HUES48 (cell line): Measurements from ENCODE around the gene CCDC82.

Experiments used
- H3K27ac ChIP-seq: one replicate; pipeline ENCODE4 v1.7.0; 2013; ENCODE audit warnings: low read depth, low read length, inconsistent platforms
- H3K27me3 ChIP-seq: 2 replicates; pipeline ENCODE4 v1.6.1; 2013; ENCODE audit warnings: mild to moderate bottlenecking, low read length; ENCODE audit not compliant: control insufficient read depth, insufficient read depth
- H3K36me3 ChIP-seq: 2 replicates; pipeline ENCODE4 v1.6.1; 2013; ENCODE audit warnings: low read length; ENCODE audit not compliant: control insufficient read depth, insufficient read depth
- H3K4me1 ChIP-seq: 2 replicates; pipeline ENCODE4 v1.6.1; 2013; ENCODE audit warnings: mild to moderate bottlenecking, low read length; ENCODE audit not compliant: control insufficient read depth, insufficient read depth
- H3K4me3 ChIP-seq: 2 replicates; pipeline ENCODE4 v1.5.1; 2013; ENCODE audit warnings: mild to moderate bottlenecking, low read depth, low read length
- H3K9ac ChIP-seq: 2 replicates; pipeline ENCODE4 v1.6.1; 2013; ENCODE audit warnings: mild to moderate bottlenecking, low read depth, low read length, moderate library complexity
- H3K9me3 ChIP-seq: 2 replicates; pipeline ENCODE4 v1.6.1; 2013; ENCODE audit warnings: low read length; ENCODE audit not compliant: control insufficient read depth, insufficient read depth

CCDC82 gene

DNA sequence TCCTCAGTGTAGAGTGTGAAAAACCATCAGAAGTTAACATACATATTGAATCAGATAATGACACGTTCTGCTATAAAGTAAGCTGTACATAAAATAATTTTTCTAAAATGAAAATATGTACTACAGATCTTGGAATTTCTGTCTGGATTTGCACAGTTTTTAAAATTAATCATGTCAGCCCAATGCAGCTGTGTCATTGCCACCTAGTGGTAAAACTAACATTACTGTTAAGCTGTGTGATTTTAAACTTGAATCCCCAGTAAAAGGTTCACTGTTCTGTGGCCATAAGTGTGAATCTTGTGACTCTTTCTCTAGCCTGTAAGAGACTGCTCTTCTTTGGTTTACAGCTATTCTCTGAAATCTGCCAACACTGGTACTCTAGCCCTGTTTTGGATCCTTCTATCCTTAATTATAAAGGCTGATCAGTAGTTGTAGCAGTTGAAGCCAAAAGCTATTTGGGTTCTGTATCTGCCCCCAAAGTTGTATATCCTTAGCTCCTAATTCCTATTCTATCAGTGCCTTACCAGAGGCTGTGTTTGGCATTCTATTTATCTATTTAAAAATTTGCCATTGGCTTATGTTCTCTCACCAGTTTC, 4.1 kb upstream of the CCDC82 start:
- peaks cover 3% of the 10 kb centered on the region; the same call in 1 of the 2 replicates for H3K4me1 ChIP-seq
- no peaks in the 10 kb centered on the region for H3K9me3 ChIP-seq
- H3K27ac ChIP-seq, result no peak overlapping the region
- no peak overlapping the region for H3K9ac ChIP-seq
- H3K27me3 ChIP-seq, result no peaks in the 10 kb centered on the region
- H3K36me3 ChIP-seq, result no peaks in the 10 kb centered on the region
- H3K4me3 ChIP-seq, result no peak overlapping the region

DNA sequence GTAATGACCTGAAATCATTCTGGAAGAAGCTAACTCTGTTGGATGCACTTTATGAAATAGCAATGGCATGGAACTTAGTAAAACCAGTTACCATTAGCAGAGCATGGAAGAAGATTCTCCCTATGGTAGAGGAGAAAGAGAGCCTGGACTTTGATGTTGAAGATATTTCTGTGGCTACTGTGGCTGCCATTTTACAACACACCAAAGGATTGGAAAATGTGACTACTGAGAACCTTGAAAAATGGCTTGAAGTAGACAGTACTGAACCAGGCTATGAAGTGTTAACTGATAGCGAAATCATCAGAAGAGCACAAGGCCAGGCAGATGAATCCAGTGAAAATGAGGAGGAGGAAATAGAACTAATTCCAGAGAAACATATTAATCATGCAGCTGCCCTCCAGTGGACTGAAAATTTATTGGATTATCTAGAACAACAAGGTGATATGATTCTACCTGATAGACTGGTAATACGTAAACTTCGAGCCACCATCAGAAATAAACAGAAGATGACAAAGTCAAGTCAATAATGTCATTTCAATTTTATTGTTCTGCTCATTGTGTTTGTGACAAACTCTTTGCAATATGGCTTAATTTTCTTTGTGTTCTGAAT, 2.1 kb upstream of the CCDC82 start:
- Histone ChIP-seq H3K4me3 (no peak overlapping the region), H3K9ac (no peak overlapping the region), H3K36me3 (no peaks in the 10 kb centered on the region), H3K4me1 (peaks cover 11% of the 10 kb centered on the region), H3K27me3 (no peaks in the 10 kb centered on the region), H3K27ac (no peak overlapping the region), H3K9me3 (no peaks in the 10 kb centered on the region)

DNA sequence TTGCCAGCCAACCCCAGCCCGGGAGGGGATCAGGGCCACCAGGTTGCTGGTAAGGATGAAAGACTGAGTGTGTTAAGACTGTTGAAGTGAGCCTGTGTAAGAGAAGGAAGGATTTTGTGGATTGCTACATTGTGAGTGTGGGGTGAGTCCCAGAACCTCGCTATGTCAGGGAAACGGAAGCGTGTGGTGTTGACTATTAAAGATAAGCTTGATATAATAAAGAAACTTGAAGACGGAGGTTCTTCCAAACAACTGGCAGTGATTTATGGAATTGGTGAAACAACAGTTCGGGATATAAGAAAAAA, 728 bp upstream of the CCDC82 start:
- H3K36me3 ChIP-seq, result no peaks in the 10 kb centered on the region
- peak overlapping the region; percentile 82 for H3K9ac ChIP-seq
- H3K27ac ChIP-seq, result peak overlapping the region; percentile 84
- no peaks in the 10 kb centered on the region for H3K9me3 ChIP-seq
- no peaks in the 10 kb centered on the region for H3K27me3 ChIP-seq
- peak overlapping the region; percentile 90 for H3K4me3 ChIP-seq
- H3K4me1 ChIP-seq, result peaks cover 11% of the 10 kb centered on the region

DNA sequence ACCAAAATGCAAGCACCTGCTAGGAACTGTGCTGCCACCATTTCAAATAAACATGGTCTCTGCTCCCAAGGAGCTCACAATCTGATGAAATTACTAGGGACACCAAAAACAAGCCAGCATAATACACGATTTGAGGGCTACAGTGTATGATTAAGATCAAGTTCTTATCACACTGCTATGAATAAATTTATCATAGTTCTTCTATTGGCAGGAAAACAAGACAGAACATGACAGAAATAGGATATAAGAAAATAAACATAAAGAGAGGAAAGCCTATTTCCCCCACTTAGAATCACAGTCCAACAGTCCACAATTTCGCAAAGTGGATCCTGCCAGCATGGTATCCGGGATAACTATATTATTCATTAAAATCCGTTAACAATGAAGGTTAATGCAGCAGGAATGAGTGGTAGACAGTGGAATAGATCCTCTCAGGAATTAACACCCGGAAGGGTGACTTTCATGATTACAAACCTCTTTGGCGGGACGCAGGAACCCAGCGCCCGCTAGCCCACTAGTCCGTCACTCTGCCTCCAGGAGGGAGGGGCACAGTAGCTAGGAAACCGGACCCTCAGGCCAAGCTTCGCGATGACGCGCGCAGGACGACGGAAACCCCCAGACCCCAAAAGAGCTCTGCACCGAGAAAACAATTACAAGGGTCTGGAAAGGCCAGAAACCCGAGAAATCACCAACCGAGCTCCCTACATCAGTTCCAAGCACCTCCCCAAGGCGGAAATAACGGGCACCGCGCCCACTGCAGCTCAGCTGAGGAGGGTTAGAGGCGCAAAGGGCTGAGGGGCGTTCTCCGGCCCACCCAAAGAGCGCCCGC, 607 bp downstream of the CCDC82 start:
- H3K9ac ChIP-seq, result peak overlapping the region; percentile 84
- peak overlapping the region; percentile 96 for H3K27ac ChIP-seq
- no peaks in the 10 kb centered on the region for H3K27me3 ChIP-seq
- peak overlapping the region; percentile 90 for H3K4me3 ChIP-seq
- peaks cover 11% of the 10 kb centered on the region for H3K4me1 ChIP-seq
- H3K36me3 ChIP-seq, result peaks cover 3% of the 10 kb centered on the region; the same call in 1 of the 2 replicates
- no peaks in the 10 kb centered on the region for H3K9me3 ChIP-seq

DNA sequence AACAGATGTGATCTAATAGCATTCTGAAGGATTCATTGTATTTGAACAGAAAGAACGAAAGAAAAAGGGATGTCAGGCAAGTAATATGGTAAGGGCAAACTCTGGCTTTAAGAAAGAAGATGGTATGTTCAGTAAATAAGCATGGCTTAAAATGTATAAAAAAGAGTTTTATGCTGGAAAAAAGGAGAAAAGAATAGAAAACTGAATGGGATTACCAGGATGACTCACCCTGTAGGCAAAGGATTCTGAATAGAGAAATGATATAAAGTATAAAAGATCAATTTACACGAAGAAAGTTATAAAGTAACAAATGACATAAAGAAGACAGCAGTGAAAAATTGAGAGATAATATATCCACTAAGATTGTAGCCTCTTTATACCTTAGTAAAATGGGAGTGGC, 4.5 kb downstream of the CCDC82 start:
- no peak overlapping the region for H3K9ac ChIP-seq
- H3K36me3 ChIP-seq, result peaks cover 31% of the 10 kb centered on the region
- no peaks in the 10 kb centered on the region for H3K9me3 ChIP-seq
- H3K4me1 ChIP-seq, result peaks cover 8% of the 10 kb centered on the region
- no peak overlapping the region for H3K4me3 ChIP-seq
- no peak overlapping the region for H3K27ac ChIP-seq
- H3K27me3 ChIP-seq, result no peaks in the 10 kb centered on the region

DNA sequence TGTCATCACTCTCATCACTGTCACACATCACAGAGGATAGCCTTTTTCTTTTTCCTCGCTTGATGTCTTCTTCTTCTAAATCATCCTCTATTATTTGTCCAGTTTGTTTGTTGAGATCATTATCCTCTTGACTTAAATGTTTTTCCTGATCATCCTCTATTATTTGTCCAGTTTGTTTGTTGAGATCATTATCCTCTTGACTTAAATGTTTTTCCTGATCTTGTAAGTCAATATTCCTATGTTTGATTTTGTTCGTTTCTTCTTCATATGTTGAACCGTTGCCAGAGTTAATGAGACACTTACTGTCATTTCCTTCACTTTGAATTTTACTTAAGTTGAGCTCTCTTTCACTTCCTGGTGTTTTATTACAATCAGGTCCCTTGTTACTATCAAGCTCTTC, 5.6 kb downstream of the CCDC82 start:
- H3K9ac ChIP-seq, result no peak overlapping the region
- peaks cover 8% of the 10 kb centered on the region for H3K4me1 ChIP-seq
- H3K9me3 ChIP-seq, result no peaks in the 10 kb centered on the region
- no peak overlapping the region for H3K4me3 ChIP-seq
- no peaks in the 10 kb centered on the region for H3K27me3 ChIP-seq
- no peak overlapping the region for H3K27ac ChIP-seq
- H3K36me3 ChIP-seq, result peaks cover 31% of the 10 kb centered on the region

DNA sequence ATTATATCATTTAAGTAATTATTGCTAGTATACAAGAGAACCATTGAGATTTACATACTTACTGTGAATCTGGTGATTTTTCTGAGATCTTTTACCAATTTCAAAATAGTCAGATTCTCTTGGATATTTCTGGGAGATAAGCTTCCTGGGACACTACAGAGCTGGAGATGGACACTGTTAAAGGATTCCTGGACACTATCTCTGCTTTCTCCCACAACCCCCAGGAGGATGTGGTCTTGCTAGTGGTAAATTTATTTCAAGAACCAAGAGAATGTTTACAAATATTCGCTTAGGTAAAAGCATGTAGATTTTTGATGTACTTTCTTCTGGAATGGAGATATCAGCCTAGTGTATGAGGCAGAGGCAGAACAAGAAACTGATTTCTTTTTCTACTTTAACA, 12.9 kb downstream of the CCDC82 start:
- Histone ChIP-seq H3K27ac (no peak overlapping the region), H3K36me3 (peaks cover 18% of the 10 kb centered on the region), H3K9me3 (no peaks in the 10 kb centered on the region), H3K9ac (no peak overlapping the region), H3K4me3 (no peak overlapping the region), H3K27me3 (no peaks in the 10 kb centered on the region), H3K4me1 (no peaks in the 10 kb centered on the region)

DNA sequence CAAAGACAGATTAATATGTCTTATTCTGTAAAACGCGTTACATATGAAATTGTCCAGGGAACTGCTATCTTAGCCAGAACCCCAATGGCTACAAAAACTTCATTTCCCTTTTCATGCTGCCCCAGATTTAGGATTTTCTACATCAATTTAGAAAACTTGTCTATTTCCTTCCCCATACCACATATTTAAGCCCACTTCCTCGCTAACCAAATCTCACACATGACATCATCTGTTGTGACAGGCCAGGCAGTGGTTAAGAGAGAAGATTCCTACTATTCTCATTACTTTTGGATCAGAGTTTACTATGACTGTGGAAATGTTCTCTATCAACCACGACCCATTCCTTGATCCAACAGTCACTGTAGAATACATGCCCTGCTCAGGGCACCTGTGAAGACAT, 15.9 kb downstream of the CCDC82 start:
- H3K9me3 ChIP-seq, result no peaks in the 10 kb centered on the region

DNA sequence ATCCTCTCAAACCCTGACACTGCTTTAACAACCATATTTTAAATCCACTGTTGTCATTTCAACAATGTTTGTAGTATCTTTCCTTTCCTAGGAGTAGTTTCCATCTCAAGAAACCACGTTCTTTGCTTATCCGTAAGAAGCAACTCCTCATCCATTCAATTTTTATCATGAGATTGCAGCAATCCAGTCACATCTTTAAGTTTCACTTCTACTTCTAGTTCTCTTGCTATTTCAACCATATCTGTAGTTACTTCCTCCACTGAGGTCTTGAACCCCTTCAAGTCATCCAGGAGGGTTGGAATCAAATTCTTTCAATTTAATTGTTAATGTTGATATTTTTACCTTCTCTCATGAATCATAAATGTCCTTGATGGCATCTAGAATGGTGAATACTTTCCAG, 22.4 kb downstream of the CCDC82 start:
- H3K9me3 ChIP-seq, result no peaks in the 10 kb centered on the region
- no peak overlapping the region for H3K27ac ChIP-seq
- 0 out of 2 replicates have a peak, but pooled peaks cover 7% of the 10 kb centered on the region for H3K36me3 ChIP-seq
- no peaks in the 10 kb centered on the region for H3K4me1 ChIP-seq
- H3K9ac ChIP-seq, result no peak overlapping the region
- H3K4me3 ChIP-seq, result no peak overlapping the region
- no peaks in the 10 kb centered on the region for H3K27me3 ChIP-seq

More for the DNA sequence above, 15.9 kb downstream of the CCDC82 start:
- H3K27ac ChIP-seq, result no peak overlapping the region
- peaks cover 8% of the 10 kb centered on the region for H3K36me3 ChIP-seq
- H3K9ac ChIP-seq, result no peak overlapping the region
- no peak overlapping the region for H3K4me3 ChIP-seq
- no peaks in the 10 kb centered on the region for H3K4me1 ChIP-seq
- no peaks in the 10 kb centered on the region for H3K27me3 ChIP-seq

DNA sequence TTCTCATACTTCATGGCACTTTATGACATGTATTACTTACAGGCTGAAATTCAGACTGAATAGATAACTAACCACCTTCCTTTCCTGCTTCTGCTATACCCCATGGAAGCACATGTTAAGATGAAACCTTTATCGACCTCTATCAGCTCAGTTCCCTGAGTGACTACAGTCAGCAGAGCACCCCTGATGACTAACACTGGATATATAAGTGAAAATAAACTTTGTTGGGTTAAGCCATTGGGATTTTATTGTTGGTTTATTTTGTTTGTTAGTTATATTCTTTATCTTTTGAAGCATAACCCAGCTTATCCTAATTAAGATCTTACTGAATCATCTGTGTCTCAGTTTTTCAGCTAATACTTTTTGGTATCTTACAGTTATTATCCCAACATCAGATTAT, 23.7 kb downstream of the CCDC82 start:
- no peaks in the 10 kb centered on the region for H3K4me1 ChIP-seq
- H3K27ac ChIP-seq, result no peak overlapping the region
- H3K36me3 ChIP-seq, result 0 out of 2 replicates have a peak, but pooled peaks cover 7% of the 10 kb centered on the region
- no peaks in the 10 kb centered on the region for H3K9me3 ChIP-seq
- H3K9ac ChIP-seq, result no peak overlapping the region
- no peaks in the 10 kb centered on the region for H3K27me3 ChIP-seq
- H3K4me3 ChIP-seq, result no peak overlapping the region

DNA sequence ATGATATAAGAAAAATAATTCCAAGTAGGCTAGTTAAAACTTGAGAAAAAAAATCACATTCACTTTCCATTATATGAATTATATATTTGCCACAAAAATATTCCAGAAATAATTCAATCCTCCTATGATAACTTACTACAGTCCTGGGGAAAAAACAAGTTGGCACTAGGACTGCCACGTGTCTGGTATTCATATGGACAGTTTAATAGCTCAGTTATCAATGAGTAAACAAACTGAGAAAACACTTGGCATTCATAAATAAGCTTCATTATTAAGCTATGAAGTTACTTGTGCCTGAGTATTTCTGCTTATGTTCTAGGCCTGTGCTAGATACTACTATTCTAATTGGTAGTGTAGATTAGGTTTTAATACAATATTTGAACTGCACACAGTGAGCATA, 24.2 kb downstream of the CCDC82 start:
- Histone ChIP-seq H3K4me1 (no peaks in the 10 kb centered on the region), H3K4me3 (no peak overlapping the region), H3K36me3 (0 out of 2 replicates have a peak, but pooled peaks cover 7% of the 10 kb centered on the region), H3K27me3 (no peaks in the 10 kb centered on the region), H3K9me3 (no peaks in the 10 kb centered on the region), H3K9ac (no peak overlapping the region), H3K27ac (no peak overlapping the region)
